NCI-H1930 (cell line): ENCODE results near the gene MRGPRE.
A peak's percentile ranks its signal among the peaks of the same experiment; 100 is the strongest.

Experiments used
- DNase-seq, 2 experiments: peaks; one replicate each; lab custom pipeline; 2025; lab: John Stamatoyannopoulos, UW

MRGPRE gene

DNA sequence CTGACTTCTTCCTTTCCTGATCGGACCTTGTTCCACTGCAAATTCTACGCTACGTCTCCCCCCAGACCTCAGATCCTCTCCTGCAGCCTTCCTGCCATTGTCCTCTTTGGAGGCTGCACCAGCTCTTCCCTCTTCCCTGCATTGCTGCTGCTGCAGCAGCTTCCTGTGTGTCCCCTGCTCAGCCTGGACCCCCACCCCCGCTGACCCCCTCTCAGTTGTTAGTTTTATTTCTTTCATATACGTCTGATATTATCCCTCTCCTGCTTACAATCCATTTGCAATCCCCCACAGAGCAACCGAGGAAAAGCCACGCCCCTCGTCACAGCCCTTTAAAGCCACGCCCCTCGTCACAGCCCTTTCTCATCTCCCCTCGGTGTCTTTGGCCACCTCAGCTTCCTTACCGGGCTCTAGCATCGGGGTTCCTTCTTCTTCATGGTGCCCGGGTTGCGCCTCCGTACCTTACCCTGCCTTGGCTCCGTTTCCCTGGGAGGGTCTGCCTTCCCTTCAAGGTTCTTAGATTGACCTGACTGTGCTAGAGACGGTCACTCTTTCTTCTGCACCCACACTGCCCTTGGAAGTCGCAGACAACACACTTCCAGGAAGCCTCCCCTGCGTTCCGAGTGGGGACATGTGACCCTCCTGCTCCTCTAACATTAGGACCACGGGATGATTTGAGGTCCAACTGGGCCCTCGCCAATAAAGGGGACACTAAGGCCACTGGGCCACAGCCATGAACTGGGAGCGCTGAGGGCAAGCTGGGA, 18.4 kb downstream of the MRGPRE start:
- DNase-seq, result no peak

DNA sequence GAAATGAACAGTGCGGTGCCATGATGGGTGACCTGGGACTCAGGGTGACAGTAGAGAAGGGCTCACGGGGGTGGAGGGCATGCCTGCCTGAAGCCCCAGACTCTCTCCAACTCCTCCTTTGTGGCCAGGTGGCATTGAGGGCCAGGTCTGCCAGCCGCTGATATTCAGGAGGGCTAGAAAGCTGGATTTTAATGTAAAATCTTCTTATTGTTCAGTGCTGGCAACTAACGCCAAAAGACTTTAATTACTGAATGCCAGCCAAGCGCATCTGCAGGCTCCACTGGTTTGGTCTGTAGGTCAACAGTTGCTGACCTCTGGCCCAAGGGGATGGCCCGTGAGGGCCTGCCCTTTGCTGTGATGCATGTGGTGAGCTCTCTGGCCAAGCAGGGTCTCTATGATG, 23.9 kb downstream of the MRGPRE start:
- no peak for DNase-seq

DNA sequence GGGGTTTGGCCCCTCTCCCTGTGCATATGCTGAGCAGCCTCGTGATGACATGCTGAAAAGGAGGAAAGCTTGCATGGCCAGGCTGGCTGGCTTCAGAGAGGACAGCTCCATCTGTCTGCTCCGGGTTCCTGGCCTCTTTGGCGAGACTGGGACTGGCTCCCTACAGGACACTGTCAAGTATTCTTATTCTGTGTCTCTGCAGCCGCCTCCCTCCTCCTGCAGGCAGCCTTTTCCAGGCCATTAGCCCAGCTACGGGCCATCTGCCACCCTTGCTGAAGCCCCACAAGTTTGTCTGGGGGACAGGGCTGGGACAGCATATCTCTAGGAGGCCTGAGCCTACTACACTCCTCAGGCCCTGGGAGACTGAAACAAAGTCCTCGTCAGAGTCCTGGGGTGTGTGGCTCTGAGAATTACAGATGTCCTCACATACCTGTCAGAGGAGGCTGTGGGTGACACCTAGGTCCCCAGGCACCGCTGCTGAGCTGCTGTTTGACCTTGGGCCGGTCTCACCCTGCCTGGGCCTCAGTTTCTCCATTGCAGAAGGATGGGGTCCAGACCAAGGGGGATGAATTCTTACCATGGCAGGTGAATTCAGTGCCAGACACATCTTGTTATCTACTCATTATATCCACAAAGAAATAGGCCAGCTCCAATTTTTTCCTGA, 24.6 kb downstream of the MRGPRE start:
- DNase-seq, result no peak

DNA sequence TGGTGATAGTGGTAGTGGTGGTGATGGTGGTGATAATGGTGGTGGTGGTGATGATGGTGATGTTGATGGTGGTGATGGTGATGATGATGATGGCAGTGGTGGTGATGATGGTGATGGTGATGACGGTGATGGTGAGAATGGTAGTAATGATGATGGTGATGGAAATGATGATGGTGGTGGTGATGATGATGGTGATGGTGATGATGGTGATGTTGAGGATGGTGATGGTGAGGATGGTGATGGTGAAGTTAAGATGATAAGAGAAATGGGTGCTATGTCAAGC, 25.4 kb downstream of the MRGPRE start:
- no peak for DNase-seq

DNA sequence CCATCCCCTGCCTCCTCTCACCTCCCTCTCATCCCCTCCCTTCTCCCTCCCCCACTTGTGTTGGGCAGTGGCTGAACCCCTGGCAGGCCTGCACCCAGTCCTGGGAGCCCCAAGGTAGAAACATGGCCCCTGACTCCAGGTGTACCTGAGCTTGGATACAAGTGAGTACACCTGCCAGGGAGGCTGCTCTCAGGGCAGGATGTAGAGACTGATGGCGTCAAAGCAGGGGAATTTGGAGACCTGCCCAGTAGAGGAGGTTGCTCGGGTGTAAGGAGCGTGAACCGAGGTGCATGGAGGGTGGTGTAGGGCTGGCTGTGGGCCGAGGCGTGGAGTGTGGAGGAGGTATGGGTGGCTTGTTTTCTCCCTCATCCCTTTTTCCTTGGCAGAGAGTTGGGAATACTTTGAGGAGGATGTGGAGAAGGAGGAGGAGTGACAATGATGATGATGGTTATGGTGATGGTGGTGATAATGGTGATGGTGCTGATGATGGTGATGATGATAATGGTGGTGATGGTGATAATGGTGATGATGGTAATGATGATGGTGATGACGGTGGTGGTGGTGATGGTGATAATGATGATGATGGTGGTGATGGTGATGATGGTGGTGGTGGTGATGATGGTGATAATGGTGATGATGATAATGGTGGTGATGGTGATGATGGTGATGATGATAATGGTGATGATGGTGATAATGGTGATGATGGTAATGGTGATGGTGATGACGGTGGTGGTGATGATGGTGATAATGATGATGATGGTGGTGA, 25.9 kb downstream of the MRGPRE start:
- no peak for DNase-seq

DNA sequence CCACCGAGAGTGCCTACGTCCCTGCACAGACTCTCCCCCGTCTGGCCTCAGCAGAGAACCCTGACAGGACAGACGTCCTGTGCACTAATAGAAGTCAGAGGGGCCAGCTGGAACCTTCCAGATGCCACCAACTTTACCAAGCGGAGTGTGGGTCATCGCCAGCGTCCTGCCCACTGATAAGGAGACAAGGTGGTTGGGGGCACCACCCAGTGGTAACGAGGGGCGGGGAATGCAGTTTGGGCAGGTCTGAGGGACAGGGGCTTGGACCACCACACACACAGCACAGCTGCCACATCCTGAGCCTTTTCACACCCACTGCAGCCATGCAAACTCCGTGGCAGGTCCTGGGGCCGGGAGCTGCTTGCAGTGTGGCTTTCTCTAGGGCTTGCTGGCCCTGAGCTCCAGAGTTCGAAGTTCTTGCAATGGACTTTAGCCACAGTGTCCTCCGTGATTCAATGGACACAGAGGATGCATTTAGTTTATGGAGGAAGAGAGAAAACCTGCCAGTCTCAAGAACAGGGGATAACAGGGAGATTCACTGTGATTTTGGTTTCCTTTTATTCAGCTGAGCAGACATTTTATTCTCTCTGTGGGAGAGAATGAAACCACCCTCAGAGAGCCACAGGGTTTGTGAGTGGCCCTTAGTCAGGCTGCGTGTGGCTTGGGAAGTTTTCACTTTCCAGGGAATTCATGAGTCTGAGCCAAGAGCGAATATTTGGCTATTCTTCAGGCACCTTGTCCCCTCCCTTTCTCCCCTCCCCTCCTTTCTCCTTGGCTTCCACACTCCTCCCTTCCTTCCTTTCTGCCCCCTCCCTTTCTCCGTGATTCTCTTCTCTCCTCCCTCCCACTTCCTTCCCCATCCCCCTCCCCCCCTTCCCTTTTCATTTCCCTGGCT, 26.7 kb downstream of the MRGPRE start:
- DNase-seq, result no peak

DNA sequence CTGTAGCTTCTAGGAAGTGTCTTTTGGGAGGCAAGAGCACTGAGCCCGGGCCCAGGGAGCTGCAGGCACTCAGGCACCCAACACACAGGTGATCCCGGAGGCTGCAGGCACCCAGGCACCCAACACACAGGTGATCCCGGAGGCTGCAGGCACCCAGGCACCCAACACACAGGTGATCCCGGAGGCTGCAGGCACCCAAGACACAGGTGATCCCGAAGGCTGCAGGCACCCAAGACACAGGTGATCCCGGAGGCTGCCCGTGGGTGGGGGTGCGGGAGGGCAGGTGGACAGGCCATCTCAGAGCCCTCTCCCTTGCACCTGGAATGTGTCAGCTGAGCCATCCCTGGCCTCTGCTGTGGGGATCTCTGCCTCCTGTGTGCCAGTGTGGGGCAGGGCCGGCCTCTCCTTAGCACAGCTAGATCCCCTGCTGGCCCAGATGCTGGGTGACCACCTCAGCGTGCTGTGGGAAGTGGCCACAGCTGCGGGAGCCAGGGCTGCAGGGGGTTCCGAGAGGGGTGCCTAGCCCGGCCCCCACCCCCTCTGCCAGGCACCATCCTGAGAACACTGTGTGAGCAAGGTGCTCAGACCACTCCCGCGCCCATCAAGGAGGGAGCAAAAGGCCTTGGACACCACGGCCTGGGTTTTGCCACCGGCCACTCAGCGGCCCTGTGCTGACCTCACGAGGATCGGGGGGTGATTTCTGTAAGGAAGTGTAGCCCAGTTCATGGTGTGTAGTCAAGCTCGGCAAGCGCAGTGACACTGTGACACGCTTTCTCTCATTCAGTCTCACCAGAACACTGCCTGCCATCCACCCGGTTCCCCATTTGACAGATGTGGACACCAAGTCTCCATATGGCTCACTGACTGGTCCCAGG, 27.8 kb downstream of the MRGPRE start:
- no peak for DNase-seq

DNA sequence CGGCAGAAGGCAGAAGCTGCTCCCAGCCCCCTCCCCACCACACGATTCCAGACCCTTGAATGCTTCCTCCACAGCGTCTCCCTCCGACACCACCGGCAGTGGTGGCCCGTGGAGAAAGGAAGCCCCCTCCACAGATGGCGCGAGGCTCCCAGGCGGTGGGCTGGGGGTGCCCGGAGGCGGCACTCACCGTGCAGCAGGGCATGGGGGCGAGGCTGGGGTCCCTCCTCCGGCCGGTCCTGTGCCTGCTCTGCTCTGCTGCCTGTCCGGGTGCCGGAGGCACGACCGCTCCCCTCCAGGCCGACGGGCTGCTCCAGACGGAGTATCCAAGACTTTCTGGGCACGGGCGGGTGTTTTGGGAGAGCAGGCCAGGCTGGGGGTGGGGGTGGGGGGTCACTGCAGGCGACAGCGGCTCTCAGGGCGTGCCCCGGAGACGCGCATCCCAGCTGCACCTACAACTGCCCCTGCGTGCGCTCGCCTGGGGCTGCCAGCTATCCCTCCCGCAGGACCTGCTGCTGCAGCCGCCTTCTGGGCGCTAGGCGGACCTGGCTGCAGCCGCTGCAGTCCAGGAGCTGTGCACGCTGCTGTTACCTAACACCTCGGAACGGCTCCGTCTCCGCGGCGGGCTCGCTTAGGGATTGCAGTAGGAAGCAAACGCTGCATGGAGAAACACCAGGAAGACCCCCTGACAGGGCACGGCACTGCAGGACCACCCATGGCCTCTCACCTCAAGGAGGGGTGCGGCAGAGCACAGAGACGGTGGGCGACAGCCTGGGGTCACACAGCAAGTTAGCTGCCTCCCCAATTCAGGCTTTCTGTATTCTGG, 28.8 kb downstream of the MRGPRE start:
- DNase-seq, result peak in 1 of 2 experiments; percentile 21

DNA sequence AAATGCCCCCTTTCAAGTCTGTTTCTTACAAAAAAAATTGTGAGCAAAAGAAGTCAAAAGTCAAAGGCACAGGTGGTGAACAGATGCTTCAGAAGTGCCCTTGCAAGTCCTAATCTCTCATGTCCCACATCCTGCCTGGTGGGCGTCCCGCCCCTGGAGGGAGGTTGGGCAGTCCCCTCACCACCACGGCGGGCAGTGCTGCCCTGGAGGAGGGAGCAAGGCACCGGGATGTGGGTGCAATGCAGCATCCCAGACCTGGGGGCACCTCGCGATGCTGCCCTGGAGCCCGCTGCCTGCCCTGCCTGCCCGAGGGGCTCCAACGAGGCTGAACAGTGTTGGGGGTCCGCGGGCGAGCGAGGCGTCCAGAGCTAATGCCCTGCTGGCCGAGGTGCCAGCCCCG, 29.5 kb downstream of the MRGPRE start:
- no peak for DNase-seq

DNA sequence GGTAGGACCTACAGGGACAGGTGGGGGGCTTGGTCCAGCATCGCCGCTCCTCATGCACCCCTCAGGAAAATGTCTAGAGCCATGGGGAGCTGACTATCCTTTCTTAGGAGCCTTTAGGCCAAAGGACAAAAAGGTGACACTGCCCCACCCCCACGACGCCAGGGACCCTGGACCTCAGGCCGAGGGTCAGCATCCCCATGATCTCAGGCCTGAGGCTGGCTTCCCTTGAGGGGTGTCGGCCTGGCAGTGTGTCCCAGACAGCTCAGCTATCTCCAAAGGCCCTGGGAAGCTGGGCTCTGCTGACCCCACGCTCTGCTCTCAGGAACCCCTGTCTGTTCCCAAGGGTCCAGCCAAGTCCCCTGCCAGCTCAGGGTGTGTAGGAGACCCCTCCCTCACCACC, 29.9 kb downstream of the MRGPRE start:
- DNase-seq, result no peak

DNA sequence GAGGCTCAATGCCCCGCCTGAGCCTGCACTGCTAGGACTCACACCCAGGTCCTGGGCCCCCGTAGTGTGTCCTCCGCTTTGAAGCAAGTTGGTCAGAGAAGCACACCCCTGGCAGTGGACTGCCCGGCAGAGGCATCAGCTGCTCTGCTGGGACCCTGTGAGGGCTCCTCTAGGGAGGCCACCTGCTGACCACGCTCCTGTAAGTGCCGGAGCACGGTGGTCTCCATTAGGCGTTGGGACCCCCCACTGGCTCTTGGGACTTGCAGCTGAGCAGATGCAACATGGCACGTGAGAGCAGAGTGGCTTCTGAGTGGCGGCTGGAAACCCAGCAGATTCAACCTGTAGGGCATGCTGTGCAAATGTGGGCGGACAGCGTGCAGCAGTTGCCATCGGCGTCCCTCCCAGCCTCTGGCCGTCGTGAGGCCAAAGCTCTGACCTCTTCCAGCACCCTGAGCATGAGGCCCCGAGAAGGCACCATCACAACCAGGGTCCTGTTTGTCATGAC, 30.5 kb downstream of the MRGPRE start:
- DNase-seq, result no peak

DNA sequence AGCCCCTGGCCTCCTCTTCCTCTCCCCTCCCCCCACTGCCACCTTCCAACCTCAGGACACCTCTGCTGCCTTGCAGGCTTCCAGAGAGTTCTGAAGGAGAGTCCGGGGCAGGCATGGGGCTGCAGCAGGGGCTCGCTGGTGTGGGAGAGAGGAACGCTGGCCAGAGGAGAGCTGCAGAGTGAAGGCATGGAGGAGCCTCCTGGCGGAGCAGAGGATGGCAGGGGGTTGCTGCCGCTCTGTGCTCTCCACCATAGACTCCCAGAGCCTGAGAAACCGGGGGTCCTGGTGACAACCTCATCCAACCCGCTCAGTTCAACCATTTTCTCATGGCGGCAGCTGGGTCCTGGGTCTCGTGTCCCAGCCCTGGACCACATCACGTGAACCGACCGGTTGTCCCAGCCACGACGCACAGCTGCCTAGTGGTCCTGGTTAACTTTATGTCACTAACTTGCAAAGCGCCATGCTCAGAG, 31.1 kb downstream of the MRGPRE start:
- no peak for DNase-seq

DNA sequence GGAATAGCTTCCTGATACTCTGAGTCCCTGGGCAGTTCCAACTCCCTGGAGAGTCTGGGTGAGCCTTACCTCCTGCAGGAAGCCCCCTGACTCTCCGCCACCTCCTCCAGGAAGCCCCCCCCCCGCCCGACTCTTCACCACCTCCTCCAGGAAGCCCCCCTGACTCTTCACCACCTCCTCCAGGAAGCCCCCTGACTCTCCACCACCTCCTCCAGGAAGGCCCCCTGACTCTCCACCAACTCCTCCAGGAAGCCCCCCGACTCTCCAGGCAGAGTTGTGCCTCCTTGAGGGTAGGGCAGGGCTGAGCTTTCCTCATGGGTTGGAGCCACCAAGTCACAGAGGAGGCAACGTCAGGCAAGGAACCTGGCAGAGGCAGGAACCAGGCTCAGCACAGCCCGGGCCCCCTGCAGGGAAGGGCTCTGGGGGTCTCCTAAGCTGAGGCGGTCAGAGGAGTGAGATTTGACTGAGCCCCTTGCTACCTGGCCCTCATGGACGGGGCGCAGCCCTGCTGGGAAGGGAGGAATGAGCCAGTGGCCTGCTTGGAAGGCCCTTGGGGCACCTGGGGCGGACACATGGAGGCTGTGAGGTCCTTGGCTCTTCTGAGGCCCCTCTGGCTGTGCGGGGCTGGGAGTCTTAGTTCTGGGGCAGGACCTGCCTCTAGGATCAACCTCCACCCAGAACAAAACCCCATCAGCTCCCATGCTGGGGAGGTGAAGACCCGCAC, 31.7 kb downstream of the MRGPRE start:
- no peak for DNase-seq

DNA sequence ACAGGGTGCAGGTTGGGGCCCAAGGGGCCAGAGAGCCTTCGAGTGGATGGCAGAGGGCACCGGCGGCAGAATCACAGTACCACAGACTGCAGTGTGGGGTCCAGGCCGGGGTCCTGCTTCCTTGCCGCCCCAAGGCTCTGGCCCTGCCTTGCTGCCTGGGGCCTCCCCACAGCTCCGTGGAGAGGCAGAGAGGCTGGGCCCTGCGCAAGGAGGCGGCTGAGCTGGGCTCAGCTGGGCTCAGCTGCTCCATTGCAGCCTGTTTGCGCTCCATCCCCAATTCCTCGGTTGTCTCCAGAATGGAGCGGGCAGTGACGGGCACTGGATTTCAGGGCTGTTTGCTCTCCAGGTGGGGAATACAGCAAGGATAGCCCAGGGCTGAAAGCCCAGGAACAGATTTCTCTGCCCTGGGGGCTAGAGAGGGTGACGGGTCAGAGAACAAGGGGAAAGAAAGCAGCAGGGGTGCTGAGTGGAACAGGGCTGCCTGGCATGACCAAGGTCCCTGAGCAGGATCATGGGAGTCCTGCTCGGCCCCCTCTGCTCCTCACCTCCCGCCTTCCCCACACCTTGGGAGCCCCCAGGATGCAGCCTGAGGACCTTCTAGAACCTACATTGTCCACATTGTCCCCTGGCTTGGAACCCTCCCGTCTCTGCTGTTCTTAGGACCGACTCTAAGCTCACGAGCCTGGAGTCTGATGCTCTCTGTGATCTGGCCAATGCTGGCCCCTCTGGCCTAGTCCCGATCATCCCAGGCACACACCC, 32.5 kb downstream of the MRGPRE start:
- DNase-seq, result no peak

DNA sequence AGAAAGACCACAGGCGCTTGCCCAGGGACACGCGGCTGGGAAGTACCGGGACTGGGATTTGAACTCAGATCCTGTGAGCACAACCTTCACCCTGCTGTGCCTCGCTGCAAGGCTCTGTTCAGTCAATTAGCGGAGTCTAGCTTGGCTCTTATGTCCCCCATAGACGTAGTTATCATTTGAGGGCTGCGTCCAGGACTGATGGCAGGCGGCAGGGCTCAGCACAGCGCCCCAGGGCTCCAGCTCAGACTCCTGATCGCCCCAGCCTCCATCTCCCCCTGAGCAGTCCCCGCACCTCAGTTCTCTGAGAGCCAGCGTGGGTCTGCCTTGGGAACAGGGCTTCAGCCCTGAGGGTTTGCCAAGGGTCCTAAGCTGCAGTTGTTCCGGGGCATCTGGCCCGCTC, 33.4 kb downstream of the MRGPRE start:
- DNase-seq, result no peak

DNA sequence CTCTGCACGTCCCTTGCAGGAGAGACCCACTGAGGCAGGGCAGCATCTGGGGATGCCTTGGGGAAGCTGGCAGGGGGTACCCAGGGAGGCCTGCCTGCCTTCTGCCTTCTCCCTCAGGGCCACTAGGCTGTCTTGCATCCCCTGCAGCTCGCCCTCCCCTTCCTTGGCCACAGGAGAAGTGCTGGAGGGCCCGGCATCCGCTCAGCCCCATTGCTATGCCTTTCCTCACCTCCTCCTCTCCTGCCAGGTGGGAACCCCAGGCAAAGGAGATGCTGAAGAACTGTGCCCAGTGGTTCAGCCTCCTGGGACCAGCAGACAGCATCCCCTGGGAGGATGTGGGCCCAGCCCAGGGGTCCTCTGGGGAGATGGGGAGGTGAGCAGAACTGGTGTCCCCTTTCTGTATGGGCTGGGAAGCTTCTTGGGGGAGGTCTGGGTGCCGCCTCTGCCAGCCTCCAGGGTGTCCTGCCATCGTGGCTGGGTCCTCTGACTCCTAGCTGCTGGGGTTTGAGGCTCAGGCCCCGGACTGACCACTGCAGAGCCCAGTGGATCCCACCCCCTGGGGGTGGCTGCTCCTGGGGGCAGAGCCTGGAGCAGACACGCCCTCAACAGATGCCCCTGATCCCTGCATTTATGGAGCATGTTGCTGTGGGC, 34.2 kb downstream of the MRGPRE start:
- DNase-seq, result no peak

DNA sequence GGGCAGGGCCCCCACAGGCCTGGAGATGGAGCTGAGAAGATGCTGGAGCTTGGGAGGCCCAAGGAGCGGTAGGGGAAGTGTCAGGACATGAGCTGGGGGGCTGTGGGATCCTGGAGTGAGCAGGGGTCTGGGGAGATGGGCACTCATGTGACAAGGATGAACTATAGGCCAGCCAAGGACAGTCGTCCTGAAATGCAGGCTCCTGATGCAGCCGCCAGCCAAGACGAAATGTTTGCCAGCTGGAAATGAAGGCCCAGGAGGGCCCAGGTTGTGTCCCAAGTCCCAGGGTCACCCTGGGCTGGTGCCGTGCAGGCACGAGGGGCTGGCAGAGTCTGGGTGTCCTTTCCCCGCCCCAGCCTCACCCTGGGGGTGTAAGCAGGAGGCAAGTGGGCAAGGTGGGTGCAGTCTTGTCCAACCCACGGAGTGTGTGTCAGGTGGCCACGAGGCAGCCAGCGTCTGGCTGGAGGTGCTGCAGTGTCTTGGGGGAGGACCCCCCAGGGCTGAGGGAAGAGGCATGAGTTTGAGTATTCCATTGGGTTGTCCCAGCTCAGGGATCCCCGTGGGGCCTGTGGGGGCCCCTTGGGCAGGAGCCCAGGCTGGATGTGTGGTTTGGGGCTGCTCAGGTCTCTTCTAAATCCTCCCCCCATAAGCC, 35.0 kb downstream of the MRGPRE start:
- no peak for DNase-seq
